ENCODE data around the gene PEX12. TPM values are rescaled to one million over a fixed set of nuclear protein-coding genes. Genes with fewer than 3 reads are reported as not detected.
"Not testable (repeated sequence)": the region's sequence is repeated elsewhere in the genome, so short reads cannot be mapped to it uniquely, and the experiment has no call there.

PEX12 gene
- total RNA-seq, 2 experiments from 2014 or later: 5.4 to 6.0 TPM

DNA sequence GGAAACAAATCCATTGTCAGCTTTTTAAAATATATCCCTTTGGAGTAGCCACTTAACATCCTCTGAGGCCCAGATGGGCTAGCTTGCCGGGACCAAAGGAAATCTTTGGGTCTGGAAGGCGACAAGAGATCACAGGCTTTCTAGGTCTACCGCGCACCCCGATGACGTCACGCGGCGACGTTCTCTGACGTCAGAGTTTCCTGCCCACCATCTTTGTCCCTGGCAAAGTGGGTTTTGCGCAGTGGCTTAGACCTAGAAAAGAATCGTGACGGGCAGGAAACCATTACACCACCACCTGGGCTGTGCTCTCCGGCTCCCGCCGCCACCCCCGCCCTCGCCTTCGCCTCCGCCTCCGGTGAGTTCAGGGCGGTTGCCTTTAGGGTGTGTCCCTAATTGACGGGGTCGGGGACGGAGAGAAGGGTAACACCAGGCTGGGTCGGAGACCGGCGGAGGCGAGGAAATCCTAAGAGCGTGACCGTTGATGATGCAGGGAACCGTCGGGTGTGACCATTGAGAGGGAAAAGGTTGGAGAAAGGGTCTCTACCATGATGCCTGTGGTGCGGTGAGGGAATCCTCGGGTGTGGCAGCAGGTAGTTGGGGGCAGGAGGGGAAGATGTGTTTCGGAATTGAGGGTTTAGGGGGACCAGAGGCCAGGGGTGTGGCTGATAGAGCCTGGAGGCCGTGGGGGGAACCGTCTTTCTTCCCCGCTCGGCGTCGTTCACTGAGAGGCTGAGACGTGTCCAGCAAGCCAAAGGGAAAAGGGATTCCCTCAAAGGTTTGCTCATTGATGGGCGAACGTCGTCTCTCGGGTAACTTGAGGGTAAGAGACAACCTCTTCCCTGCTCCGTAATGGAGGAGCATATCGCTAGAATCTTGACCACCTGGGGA is 8.9 kb upstream of the PEX12 start, which contains the start of gene AP2B1:
Gene AP2B1 (plus strand): TSS at position 249 of the 888 bp plus-strand sequence. CDS start 6,709 bp downstream, outside the sequence.
- POLR2A ChIA-PET: interaction anchor here (0.7 to 1.2 kb wide), 3 partner anchors 8 to 19 kb away, joined by 3 to 6 read pairs (median 5); partner anchors contain the start of gene PEX12
- CTCF ChIA-PET: interaction anchor here (1.0 to 1.2 kb wide), 3 partner anchors 9 to 177 kb away, joined by 3 read pairs; partner anchors contain the start of gene PEX12

DNA sequence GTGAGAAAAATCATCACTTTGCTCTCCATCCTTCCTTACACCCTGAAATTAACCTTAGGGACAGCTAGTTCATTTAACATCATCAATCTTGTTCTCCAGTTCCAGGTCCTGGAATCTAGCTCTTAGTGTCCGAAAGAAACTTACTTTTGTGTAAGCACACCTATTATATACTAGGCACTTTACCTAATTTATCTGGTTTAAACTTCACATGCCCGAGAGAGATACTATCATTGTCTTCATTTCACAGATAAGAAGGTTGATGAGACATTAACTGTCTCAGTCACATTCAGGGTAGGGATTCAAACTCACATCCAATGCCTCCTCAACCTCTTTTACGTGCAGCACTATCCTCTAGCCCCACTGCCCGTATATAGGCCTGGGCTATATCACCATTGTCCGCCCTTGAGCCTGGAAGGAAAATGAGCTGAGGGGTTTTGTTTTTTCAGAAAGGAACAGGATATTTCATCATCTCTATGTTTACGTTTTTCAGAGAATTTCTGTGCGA is 8.2 kb upstream of the PEX12 start:
- POLR2A ChIA-PET: interaction anchor here (0.7 to 1.2 kb wide), 3 partner anchors 8 to 19 kb away, joined by 3 to 6 read pairs (median 5); partner anchors contain the start of gene PEX12
- CTCF ChIA-PET: interaction anchor here (1.0 to 1.2 kb wide), 3 partner anchors 8 to 178 kb away, joined by 3 read pairs; partner anchors contain the start of gene PEX12

DNA sequence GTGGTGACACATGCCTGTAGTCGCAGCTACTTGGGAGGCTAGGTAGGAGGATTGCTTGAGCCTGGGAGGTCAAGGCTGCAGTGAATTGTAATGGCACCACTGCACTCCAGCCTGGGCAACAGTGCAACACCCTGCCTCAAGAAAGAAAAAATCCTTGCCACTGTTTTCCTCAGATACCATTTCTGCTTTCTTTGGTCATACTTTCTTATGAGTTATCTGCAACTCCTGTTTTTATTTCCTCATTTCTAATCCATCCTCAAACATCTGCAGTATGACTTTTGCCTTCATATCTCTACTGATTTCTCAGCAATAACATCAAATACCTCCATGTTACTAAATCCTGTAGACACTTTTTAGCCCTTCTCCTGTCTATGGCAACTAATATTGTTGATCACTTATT is 5.7 kb upstream of the PEX12 start:
- ChIA-PET POLR2A (no interaction called here), CTCF (no interaction called here)

DNA sequence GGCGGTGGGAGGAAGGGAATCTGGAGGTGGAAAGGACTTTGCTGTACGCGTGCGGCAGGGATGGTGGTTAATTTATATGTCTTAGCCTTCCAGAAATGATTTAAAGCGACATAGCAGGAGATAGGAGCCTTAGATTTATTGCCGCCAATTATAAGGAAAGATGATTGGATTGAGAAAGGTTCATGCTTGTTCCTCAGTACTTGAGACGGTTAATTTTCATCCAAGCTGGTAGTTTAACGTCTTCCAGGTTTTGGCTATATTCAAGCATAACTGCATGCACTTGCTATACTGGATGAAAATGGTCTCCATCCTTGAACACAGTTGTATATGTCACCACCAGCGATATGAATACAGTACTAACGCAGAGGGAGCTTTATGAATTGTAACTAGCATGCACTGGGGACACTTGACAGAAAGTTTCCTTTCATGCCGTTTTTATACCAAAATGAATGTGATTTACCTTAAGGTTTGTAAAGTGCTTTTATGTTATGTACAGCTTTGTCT is 610 bp upstream of the PEX12 start:
- CTCF ChIA-PET: interaction anchor here (0.9 to 1.6 kb wide), 8 partner anchors 8 to 230 kb away, joined by 3 to 6 read pairs (median 4); partner anchors contain the start of genes AP2B1 and TAF15
- POLR2A ChIA-PET: interaction anchor here (0.7 to 2.2 kb wide), 9 partner anchors 8 to 266 kb away, joined by 3 to 16 read pairs (median 5); partner anchors contain the start of gene AP2B1

DNA sequence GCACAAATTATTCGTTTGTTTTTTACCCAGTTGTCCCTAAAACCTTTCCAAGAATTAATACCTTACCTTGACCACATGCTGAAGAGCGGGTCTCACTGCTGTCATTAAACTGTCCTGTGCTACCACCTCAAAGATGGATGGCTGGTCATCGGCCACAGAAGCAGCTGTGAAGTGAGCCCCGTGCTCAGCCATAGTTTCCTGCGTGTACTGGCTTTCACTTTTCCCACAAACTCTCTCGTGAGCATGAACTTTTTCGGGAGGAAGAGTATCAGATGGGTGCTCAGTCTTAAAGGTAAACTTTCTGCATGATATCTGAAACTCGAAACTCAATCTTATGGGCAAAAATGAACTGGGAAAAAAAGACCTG is 558 bp downstream of the PEX12 start:
- POLR2A ChIA-PET: interaction anchor here (0.6 to 2.2 kb wide), 7 partner anchors 10 to 508 kb away, joined by 3 to 16 read pairs (median 3); partner anchors contain the start of genes SLFN11 and SLFN13

DNA sequence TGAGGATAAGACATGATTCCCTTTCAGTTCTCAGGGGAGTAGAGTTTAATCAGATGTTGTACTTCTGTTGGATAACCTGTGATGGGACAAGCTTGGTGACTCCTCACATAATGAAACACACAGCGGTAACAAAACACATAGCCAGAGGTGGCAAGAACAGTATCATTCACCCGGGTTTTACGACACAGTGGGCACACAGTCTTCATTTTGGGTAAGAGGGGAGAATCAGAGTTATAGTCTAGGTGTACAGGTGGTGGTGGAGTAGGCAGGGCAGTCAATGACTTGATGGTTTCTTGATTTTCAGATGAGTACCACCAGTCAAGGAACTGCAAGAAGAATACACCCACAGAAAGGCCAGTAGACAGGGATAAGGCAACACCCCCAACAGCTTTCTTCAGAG is 2.6 kb downstream of the PEX12 start:
- ChIA-PET CTCF (no interaction called here), POLR2A (interaction anchor here (0.7 kb wide), 1 partner anchor 45 kb away, joined by 5 read pairs; no protein-coding TSS in a partner anchor)

More for the DNA sequence above, 558 bp downstream of the PEX12 start:
- CTCF ChIA-PET: interaction anchor here (1.0 to 1.5 kb wide), 5 partner anchors 9 to 45 kb away, joined by 3 to 6 read pairs (median 4); partner anchors contain the start of gene AP2B1

DNA sequence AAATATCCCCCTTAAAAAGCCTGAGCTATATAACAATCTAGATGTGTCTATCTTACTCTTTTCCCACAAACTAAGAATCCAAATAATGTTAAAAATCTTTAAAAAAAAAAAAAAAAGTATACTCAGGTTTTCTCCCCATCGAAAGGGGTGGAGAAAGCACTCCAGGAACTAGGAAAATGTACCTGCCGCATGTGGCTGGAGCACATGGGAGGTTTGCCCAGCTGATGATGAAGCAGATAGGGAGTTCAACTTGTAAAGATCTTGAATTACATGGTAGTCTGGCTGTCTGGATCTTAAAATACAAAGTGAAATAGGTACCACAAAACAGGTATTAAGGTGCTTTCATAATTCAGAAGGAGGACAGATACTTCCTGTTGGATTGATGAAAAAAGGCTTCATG is 9.0 kb downstream of the PEX12 start:
- ChIA-PET CTCF (interaction anchor here (1.9 kb wide), 1 partner anchor 9 kb away, joined by 6 read pairs; the partner anchor contains the start of gene PEX12), POLR2A (interaction anchor here (0.7 to 2.1 kb wide), 2 partner anchors 9 to 19 kb away, joined by 4 to 16 read pairs; partner anchors contain the start of gene PEX12)

DNA sequence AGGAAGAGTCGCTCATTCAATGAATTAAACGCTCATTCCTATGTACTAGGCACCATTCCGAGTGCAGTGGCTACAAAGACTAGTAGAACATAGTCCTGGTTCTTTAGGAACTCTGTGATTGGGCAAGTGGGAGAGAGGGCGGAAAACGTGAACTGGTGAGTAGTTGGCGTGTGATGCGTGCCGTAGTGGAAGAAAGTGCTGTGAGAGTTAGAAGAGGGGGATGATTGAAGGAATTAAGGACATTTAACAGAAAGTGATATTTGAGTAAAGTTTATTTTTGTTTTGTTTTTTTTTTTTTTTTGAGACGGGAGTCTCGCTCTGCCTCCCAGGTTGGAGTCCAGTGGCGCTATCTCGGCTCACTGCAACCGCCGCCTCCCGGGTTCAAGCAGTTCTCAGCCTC is 9.8 kb downstream of the PEX12 start:
- POLR2A ChIA-PET: interaction anchor here (0.6 to 2.1 kb wide), 5 partner anchors 10 to 31 kb away, joined by 3 to 16 read pairs (median 6); partner anchors contain the start of genes AP2B1, PEX12 and SLFN12L
- CTCF ChIA-PET: interaction anchor here (0.8 to 1.9 kb wide), 2 partner anchors 10 to 31 kb away, joined by 4 to 6 read pairs; partner anchors contain the start of genes PEX12 and SLFN12L

DNA sequence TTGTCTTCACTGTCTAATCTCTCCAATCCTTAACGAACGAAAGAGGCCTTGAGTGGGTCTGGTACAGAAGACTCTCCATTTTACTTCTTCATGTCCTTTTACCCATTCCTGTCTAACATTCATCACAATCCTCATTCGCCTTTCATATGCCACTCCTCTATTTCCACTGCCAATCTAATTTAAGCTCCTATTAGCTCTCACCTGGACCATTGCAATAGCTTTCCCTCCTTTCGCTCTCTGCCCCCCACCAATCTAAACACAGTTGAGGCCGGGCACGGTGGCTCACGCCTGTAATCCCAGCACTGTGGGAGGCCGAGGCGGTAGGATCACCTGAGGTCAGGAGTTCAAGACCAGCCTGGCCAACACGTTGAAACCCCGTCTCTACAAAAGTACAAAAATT is 11.4 kb downstream of the PEX12 start:
- POLR2A ChIA-PET: interaction anchor here (0.6 to 2.1 kb wide), 5 partner anchors 11 to 311 kb away, joined by 3 to 16 read pairs (median 6); partner anchors contain the start of genes AP2B1 and PEX12

DNA sequence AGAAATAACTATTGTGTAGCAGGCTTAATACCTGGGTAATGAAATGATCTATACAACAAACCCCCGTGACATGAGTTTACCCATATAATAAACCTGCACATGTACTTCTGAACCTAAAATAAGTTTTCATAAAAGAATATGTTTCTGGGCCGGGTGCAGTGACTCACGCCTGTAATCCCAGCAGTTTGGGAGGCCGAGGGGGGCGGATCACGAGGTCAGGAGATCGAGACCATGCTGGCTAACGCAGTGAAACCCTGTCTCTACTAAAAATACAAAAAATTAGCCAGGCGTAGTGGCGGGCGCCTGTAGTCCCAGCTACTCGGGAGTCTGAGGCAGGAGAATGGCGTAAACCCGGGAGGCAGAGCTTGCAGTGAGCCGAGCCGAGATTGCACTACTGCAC is 15.2 kb downstream of the PEX12 start:
- POLR2A ChIA-PET: not testable (repeated sequence)
- CTCF ChIA-PET: interaction anchor here (0.9 to 1.3 kb wide), 2 partner anchors 21 to 99 kb away, joined by 3 to 4 read pairs; no protein-coding TSS in a partner anchor

More for the DNA sequence above, 11.4 kb downstream of the PEX12 start:
- CTCF ChIA-PET: interaction anchor here (1.3 kb wide), 1 partner anchor 31 kb away, joined by 3 read pairs; no protein-coding TSS in a partner anchor

DNA sequence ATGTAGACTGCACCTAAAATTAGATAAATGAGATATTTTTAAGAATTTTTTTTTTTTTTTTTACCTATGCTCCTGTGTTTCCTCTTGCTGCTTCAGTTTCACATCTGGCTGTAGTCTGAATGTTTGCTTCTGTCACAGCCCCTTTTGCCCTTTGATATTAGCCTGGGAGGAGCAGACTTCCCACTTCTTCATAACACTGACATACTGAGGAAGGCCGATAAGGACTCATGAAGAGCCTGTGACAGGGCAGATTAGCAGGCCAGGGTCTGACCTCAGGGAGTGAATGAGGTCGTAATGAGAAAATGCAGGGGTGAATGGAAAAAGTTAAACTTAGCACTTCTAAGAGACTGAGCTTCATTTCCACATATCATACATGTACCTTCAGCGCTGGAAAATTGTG is 17.7 kb downstream of the PEX12 start, which contains the start of gene SLFN14:
Gene SLFN14 (minus strand): TSS at position 117 of the 400 bp plus-strand sequence. CDS start 2,757 bp downstream, outside the sequence.
- ChIA-PET POLR2A (interaction anchor here (1.0 kb wide), 1 partner anchor 9 kb away, joined by 3 read pairs; no protein-coding TSS in a partner anchor), CTCF (no interaction called here)

DNA sequence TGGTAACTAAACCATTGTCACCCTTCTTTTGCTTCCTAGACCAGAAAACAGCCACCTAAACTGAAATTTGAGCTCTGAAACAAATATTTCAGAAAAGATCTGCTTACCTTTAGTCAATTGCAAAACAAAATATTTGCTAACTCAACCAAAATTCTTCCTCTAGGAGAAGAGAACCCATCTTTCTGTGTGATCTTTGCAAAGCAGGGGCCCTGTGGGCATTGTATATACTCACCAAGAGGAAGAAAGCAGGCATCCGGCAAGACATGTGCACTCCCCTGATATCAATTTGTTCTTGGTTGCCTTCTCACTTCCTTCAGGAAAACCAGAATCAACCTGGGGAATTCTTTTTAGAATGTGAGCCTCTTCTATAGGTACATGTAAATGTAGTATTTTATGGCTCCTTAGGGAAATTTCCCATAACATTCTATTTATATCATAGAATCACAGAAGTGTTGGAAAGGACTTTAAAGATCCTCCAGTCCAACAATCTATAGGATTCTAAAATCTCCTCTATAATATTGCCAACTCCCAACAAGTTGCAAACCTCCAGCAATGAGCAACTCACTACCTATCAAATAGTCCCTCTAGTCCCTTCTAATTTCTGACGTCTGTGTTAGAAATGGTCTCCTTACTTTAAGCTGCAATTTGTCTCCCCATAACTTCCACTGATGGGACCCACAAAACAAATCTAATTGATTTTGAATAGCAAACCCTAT is 18.7 kb downstream of the PEX12 start:
- POLR2A ChIA-PET: no interaction called here
- CTCF ChIA-PET: no interaction called here

DNA sequence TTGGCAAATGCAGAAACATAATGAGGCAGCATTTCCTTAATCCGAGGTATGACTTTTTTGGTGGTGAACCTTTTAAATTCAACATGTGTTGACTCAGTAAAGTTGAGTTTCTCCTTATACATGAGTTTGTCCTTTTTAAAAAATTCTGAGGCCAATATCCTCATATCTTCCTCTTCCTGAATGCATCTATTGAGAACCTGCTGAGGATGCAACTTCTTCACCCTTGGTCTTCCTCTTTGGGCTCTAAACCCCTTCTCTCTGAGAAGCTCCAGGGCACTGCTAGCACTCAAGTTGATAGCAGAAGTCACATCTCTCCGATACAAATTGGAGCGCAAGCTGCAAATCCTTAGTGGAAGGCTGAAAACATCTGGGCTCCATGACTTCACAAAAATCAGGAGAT is 21.0 kb downstream of the PEX12 start:
- CTCF ChIA-PET: no interaction called here

DNA sequence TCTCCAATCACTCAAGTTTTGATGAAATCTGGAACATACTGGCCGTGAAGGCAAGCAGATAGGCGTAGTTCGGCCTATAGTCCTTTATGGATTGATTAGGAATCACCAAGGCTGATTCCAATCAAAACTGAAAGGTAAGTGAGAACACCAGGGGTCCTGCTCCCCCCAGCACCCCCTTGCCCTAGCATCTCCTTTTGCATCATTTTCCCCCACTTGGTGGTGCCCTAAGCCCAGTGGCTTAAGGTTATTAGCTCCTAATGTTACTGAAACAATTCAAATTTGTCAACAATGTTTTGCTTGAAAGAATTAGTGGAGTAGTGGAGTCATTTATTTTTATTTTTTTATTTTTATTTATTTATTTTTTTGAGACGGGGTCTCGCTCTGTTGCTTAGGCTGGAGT is 22.7 kb downstream of the PEX12 start:
- ChIA-PET POLR2A (no interaction called here), CTCF (interaction anchor here (0.6 to 0.9 kb wide), 2 partner anchors 11 to 13 kb away, joined by 3 to 4 read pairs; no protein-coding TSS in a partner anchor)

More for the DNA sequence above, 21.0 kb downstream of the PEX12 start:
- POLR2A ChIA-PET: no interaction called here

DNA sequence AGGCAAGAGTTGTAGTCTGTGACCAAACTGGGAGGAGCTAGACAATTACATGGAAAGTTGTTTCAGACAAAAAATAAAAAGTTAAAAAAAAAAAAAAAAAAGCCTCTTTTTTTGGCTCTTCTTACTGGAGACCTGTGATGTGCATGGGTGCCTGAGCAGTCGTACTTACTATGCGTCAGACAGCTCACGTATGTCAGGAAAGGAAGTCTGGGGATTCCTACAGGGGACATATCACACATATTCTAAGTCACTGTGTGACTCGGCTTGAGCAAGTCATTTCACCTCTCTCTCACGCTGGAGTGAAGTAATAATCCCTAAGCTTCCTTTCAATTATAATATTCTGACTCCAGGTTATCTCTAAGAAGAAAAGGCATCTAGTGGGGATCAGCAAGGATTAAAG is 23.7 kb downstream of the PEX12 start:
- ChIA-PET CTCF (interaction anchor here (0.7 to 1.1 kb wide), 2 partner anchors 109 to 192 kb away, joined by 3 to 4 read pairs; no protein-coding TSS in a partner anchor), POLR2A (interaction anchor here (0.5 kb wide), 1 partner anchor 15 kb away, joined by 4 read pairs; no protein-coding TSS in a partner anchor)

DNA sequence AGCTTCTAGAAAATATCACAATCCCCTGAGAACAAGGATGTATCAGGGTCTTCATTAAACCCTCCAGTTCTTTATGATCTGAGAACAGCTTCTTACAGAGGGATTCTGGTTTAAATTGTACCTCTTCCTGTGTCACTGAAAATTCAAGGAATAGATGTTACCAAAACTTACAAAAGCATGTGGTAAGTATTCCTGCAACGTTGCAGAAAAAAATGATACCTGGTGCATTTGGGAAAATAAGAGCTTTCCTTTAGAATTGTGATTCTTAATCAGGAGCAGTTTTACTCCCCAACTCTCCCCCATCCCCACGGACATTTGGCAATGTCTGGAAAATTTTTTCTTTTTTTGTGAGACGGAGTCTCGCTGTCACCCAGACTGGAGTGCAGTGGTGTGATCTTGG is 25.1 kb downstream of the PEX12 start:
- POLR2A ChIA-PET: no interaction called here
- CTCF ChIA-PET: no interaction called here

DNA sequence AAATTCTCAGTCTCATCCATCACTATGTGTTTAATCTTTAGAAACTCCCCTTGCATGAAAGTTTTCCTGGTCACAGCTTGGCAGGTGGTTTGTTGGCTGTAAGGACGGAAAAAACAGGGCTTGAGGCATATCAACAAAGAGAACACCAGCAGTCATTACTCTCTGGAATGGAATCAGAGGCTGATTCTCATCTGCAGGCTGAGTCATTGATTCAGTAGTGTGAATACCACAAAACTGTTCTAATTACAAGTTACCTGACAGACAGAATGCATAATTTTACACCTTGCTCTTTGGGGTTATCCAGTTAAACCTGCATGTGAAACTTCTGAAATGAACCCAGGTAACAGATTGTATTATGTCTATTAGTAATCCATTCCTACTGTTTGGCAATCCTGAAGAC is 29.4 kb downstream of the PEX12 start:
- ChIA-PET POLR2A (no interaction called here), CTCF (interaction anchor here (1.1 kb wide), 1 partner anchor 11 kb away, joined by 3 read pairs; the partner anchor contains the start of gene SLFN12L)

DNA sequence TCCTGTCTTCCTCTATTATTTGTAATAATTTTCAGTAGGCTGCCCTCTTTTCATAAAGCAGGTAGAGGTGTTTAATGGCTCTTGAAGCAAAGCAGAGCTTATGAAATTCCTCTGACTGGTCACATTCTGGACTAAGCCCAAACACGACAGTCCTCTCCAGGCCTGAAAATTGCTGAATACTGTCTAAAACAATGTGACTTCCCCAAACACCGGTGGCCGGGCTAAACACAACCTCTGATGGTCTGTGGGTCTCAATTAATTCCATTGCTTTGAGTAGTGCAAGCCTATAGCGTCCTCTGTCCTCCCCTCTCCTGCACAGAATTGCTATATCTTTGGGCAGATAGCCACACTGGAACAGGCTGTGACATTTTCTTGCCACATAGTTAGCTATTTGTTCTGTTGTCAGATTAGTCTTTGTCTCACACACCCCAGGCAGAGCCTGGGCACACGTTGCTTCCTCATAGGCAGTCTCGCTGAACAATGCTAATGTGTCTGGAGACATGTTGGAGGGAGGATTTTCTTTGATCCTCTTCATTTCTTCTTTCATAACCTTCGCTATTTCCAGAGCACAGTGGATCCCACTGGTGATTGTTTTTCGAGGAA is 30.1 kb downstream of the PEX12 start:
- POLR2A ChIA-PET: no interaction called here

More for the DNA sequence above, 30.1 kb downstream of the PEX12 start:
- CTCF ChIA-PET: interaction anchor here (1.1 kb wide), 1 partner anchor 10 kb away, joined by 3 read pairs; the partner anchor contains the start of gene SLFN12L
